ENCODE measurements around the gene COG5. TPM values are rescaled to one million over a fixed set of nuclear protein-coding genes. Genes with fewer than 3 reads are reported as not detected.

Gene COG5
- total and polyA plus RNA-seq, 2 of the 4 experiments (the other 2 are of a cell fraction) = 18.5 to 27.4 TPM

- no peak overlapping the region for H2AK9ac ChIP-seq (replicated peaks; ENCODE audit: low read depth, low read length, poor library complexity)
- H3K79me1 ChIP-seq (ENCODE audit: low read depth in 1 of 2, low read length in 2 of 2) = peaks cover 3 to 16% of the 10 kb centered on the region in 2 experiments; a peak in 3 of 4 replicates
- H2BK5ac ChIP-seq (ENCODE audit: low read depth, low read length, poor library complexity, severe bottlenecking) = peak overlapping the region; percentile 90
- H3K27ac ChIP-seq (ENCODE audit: insufficient read depth, low read length) = peak overlapping the region; percentile 5; the same call in 1 of the 2 replicates
- H4K8ac ChIP-seq (ENCODE audit: low read depth in 2 of 2, low read length in 2 of 2) = peak overlapping the region; percentile 10 to 34; a peak in 1 of 4 replicates
- ATAC-seq (ENCODE audit: low read depth) (peak; percentile 82), DNase-seq (peak; percentile 94)
- H3K56ac ChIP-seq (ENCODE audit: extremely low read depth, insufficient read depth, low read length) = peak overlapping the region; percentile 14; the same call in 1 of the 2 replicates
- dilution Hi-C loops (cut with HindIII; ENCODE audit: low sequenced_read_pairs, unreplicated experiment) (no loop called here), intact Hi-C loops (cut with micrococcal nuclease) (no loop called here), in situ Hi-C loops (cut with MboI; ENCODE audit: low sequenced_read_pairs) (no loop called here)
- H3K4me3 ChIP-seq (ENCODE audit: insufficient read depth, low read depth, low read length) = no peak overlapping the region
- ChIA-PET POLR2A (ENCODE audit: unreplicated experiment) (interaction anchor here (0.6 kb wide), 1 partner anchor 166 kb away, joined by 3 read pairs; no protein-coding TSS in a partner anchor), CTCF (interaction anchor here (1.2 kb wide), 1 partner anchor 14 kb away, joined by 3 read pairs; no protein-coding TSS in a partner anchor)
- H3K14ac ChIP-seq (replicated peaks; ENCODE audit: low read depth, low read length) = peak overlapping the region; percentile 69
- H3K36me3 ChIP-seq (ENCODE audit: control insufficient read depth, insufficient read depth, low read length) = peaks cover 8% of the 10 kb centered on the region
- no peak overlapping the region for H4K91ac ChIP-seq (ENCODE audit: insufficient read depth, low read depth, low read length)
- peak overlapping the region; percentile 43 for H3K4me2 ChIP-seq (ENCODE audit: low read depth, low read length)
- H2BK120ac ChIP-seq (ENCODE audit: low read depth, low read length) = peak overlapping the region; percentile 75
- BruUV-seq (replicated peaks) = no TSS peak
- TF ChIP-seq NFE2L2 (IDR thresholded peaks at IDR 0.05; ENCODE audit: low read depth, low read length) (no peak), ELK1 (IDR thresholded peaks at IDR 0.05; ENCODE audit: borderline replicate concordance, low read depth, low read length) (no peak), FOS (IDR thresholded peaks at IDR 0.05; ENCODE audit: low read depth, low read length) (peak; percentile 30; the same call in 1 of the 2 replicates), MAFK (IDR thresholded peaks at IDR 0.05; ENCODE audit: low read depth, low read length) (peak; percentile 59), CEBPB (IDR thresholded peaks at IDR 0.05; ENCODE audit: low read depth, low read length) (peak; percentile 91), RAD21 (IDR thresholded peaks at IDR 0.05; ENCODE audit: low read length) (no peak)
- peak overlapping the region; percentile 83; the same call in 2 of the 3 replicates for H2BK15ac ChIP-seq (ENCODE audit: low read depth, low read length)
- H3K23ac ChIP-seq (ENCODE audit: low read depth, low read length) = peak overlapping the region; percentile 65; the same call in 1 of the 2 replicates
- no peaks in the 10 kb centered on the region for H3K27me3 ChIP-seq (ENCODE audit: control insufficient read depth, insufficient read depth, low read length)
- H2AK5ac ChIP-seq (ENCODE audit: low read depth, low read length) = peak overlapping the region; percentile 50
- WGBS, 2 experiments (ENCODE audit: extremely low coverage in 2 of 2, insufficient read length in 1 of 2) = no CpG with 5 or more reads among the region's 4 CpGs
- H3K9ac ChIP-seq (ENCODE audit: low read depth, low read length) = no peak overlapping the region
- peaks cover 3% of the 10 kb centered on the region for H3K9me1 ChIP-seq (ENCODE audit: insufficient read depth, low read length)
- peak overlapping the region; percentile 69; the same call in 1 of the 2 replicates for H2BK20ac ChIP-seq (ENCODE audit: low read depth, low read length)
- no peak overlapping the region; the same call in 1 of the 2 replicates for H4K5ac ChIP-seq (ENCODE audit: low read depth, low read length)
- H4K20me1 ChIP-seq (ENCODE audit: insufficient read depth, low read length) = no peaks in the 10 kb centered on the region
- peak overlapping the region; percentile 78; the same call in 1 of the 2 replicates for H3K18ac ChIP-seq (ENCODE audit: low read depth, low read length)
- peak overlapping the region; percentile 73 for H3K4ac ChIP-seq (ENCODE audit: low read depth, low read length)
- H3K4me1 ChIP-seq (ENCODE audit: control insufficient read depth, insufficient read depth, low read length) = no peaks in the 10 kb centered on the region; the same call in 1 of the 2 replicates
- no peak overlapping the region for H2AFZ ChIP-seq (replicated peaks; ENCODE audit: low read length, poor library complexity)
- H3K9me3 ChIP-seq (ENCODE audit: control insufficient read depth, insufficient read depth, low read length) = no peaks in the 10 kb centered on the region
Measured at GRCh38 chr7:107594961-107595737, 31.4 kb upstream of the COG5 start.

All from IMR-90 (cell line).